Myometrial cell (primary cell): Measurements from ENCODE around the gene EDNRA. TPM values are rescaled to one million over a fixed set of nuclear protein-coding genes. Genes with fewer than 3 reads are reported as not detected.

ENCODE experiments used
- total RNA-seq: library from RNA; depleted of rRNA; stranded (reverse); fragments of >200 nt; gene quantifications from 2 replicates; pipeline ENCODE4 v1.2.3, GENCODE V29; 2015

EDNRA gene
- total RNA-seq = 0.71 and 0.86 TPM in 2 replicates

DNA sequence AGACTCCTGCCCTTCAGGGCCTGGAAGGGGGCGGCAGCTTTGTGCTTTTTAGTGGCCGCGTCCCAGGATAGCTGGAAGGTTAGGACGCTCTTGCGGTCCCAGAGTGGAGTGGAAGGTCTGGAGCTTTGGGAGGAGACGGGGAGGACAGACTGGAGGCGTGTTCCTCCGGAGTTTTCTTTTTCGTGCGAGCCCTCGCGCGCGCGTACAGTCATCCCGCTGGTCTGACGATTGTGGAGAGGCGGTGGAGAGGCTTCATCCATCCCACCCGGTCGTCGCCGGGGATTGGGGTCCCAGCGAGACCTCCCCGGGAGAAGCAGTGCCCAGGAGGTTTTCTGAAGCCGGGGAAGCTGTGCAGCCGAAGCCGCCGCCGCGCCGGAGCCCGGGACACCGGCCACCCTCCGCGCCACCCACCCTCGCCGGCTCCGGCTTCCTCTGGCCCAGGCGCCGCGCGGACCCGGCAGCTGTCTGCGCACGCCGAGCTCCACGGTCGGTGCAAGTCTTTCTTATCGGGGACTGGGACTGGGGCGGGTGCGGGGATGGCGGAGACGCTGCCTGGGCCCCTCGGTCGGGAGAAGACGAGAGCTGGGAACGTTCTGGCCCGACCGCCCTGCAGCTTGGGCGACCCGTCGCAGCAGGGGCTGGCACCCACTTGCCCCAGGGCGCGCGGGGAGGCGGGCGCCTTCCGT, at the start of gene EDNRA:
EDNRA (plus strand) TSS at position 207 of the 686 bp plus-strand sequence. CDS start 4,585 bp downstream, outside the sequence.

Other genes with a start within 250 kb of the EDNRA start
- 28.3 and 30.5 TPM in 2 replicates for gene TMEM184C, start 136.3 kb downstream of the EDNRA start, total RNA-seq
- gene PRMT9, start 203.1 kb downstream of the EDNRA start, total RNA-seq = 10.5 and 12.1 TPM in 2 replicates